SK-N-MC (cell line): Measurements from ENCODE around the gene APOA4.

Experiments
- DNase-seq: peaks from one replicate; pipeline ENCODE4 v3.0.0-alpha.2; 2011; ENCODE audit warnings: low read depth, low spot score
- H3K27ac ChIP-seq: fragments of 200-600 bp; sonication (generic); 2 replicates; pipeline ENCODE4 v1.5.1; 2016; ENCODE audit warnings: mixed run types
- H3K36me3 ChIP-seq: fragments of 200-600 bp; sonication (generic); 2 replicates; pipeline ENCODE4 v1.6.1; 2017; ENCODE audit warnings: antibody characterized with exemption, low read length, mixed read lengths; ENCODE audit not compliant: insufficient read depth
- H3K4me3 ChIP-seq: fragments of 200-600 bp; sonication (generic); 2 replicates; pipeline ENCODE4 v1.5.1; 2016
- H3K9ac ChIP-seq: fragments of 200-600 bp; sonication (generic); 2 replicates; pipeline ENCODE4 v1.8.0; 2017; ENCODE audit warnings: mixed run types, mixed read lengths; ENCODE audit not compliant: insufficient read length
- H3K9me3 ChIP-seq: fragments of 200-600 bp; sonication (generic); 2 replicates; pipeline ENCODE4 v1.6.1; 2017; ENCODE audit warnings: low read depth, mild to moderate bottlenecking, antibody characterized with exemption, low read length, moderate library complexity, mixed read lengths
- EZH2 ChIP-seq: fragments of 200-600 bp; sonication (generic); IDR thresholded peaks from one replicate; pipeline ENCODE4 v1.6.1; 2017; ENCODE audit warnings: antibody characterized with exemption
- FOXP2 ChIP-seq: optimal IDR thresholded peaks from 2 replicates; pipeline ENCODE3; 2011; ENCODE audit warnings: mild to moderate bottlenecking, moderate library complexity; ENCODE audit not compliant: insufficient read depth; ENCODE audit errors: extremely low read length, control extremely low read depth
- POLR2AphosphoS5 ChIP-seq: IDR thresholded peaks from 2 replicates; pipeline ENCODE4 v1.6.1; 2012; ENCODE audit warnings: mild to moderate bottlenecking, low read depth, low read length, borderline replicate concordance

The APOA4 gene

GRCh38 chr11:116821050-116821918 is 1.8 kb downstream of the APOA4 start:
- H3K36me3 ChIP-seq: no peaks in the 10 kb centered on the region
- TF ChIP-seq POLR2AphosphoS5: no peak
- no peak for TF ChIP-seq EZH2
- no peak for TF ChIP-seq FOXP2
- H3K27ac ChIP-seq: no peak overlapping the region
- no peak overlapping the region for H3K4me3 ChIP-seq
- H3K9me3 ChIP-seq: no peaks in the 10 kb centered on the region
- no peak overlapping the region for H3K9ac ChIP-seq
- no peak for DNase-seq

DNA sequence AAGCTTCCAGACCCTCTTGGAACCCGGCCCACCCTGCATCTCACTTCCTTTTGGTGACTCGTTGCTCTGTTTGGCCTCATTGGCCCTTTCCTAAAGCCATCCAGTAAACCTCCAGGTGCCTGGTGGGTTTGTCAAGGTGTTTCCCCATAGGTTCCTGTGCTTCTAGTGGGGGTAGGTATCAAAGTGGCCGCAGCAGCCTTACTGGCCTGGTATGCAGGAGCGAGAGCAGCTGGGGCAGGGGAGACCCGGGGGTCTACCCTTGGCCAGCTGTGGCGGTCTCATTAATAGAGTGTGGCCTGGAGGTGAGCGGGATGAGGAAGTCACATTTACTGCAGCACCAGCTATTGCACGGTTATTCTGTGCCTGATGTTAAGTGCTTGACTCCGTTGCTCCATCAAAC is 4.1 kb downstream of the APOA4 start:
- H3K27ac ChIP-seq: no peak overlapping the region

GRCh38 chr11:116814502-116814901 is 8.6 kb downstream of the APOA4 start:
- no peak overlapping the region for H3K27ac ChIP-seq

More for the DNA sequence above, 4.1 kb downstream of the APOA4 start:
- no peak overlapping the region for H3K9ac ChIP-seq
- no peak overlapping the region for H3K4me3 ChIP-seq
- no peaks in the 10 kb centered on the region for H3K9me3 ChIP-seq
- H3K36me3 ChIP-seq: no peaks in the 10 kb centered on the region
- no peak for DNase-seq
- TF ChIP-seq EZH2: no peak
- no peak for TF ChIP-seq FOXP2
- TF ChIP-seq POLR2AphosphoS5: no peak

DNA sequence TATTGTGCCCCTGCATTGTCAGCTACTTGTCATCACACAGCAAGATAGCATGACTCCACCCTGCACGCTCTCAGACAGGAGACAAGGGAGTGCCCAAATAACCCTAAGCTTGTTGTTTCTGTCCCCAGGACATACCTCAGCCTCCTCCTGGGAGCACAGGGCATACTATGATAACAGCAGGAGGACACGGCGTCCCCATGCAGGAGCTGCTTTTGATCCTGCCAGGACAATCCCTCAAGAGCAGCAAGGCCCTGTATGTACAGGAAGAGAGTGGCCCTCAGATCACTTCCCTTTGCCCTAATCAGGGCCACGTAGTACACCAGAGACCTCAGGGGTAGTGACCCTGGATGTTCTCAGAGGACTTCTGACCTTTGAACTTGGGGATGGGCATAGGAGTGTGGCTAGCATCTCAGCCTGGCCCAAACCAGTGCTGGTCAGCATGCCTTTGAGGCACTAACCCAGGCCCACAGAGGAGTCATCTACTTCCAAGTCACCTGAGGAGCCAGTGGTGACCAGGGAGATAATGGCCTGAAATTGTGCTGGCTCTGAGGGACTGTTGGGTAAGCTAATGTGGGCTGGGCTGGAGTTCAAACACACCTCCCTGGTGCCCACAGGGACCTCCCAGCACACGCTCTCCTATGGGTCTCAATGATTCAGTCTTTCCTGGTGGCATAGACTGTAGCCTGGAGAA is 9.2 kb downstream of the APOA4 start:
- H3K4me3 ChIP-seq: no peak overlapping the region
- H3K27ac ChIP-seq: no peak overlapping the region
- no peak overlapping the region for H3K9ac ChIP-seq
- H3K9me3 ChIP-seq: no peaks in the 10 kb centered on the region
- H3K36me3 ChIP-seq: no peaks in the 10 kb centered on the region
- TF ChIP-seq POLR2AphosphoS5 (no peak), EZH2 (no peak), FOXP2 (no peak)
- DNase-seq: no peak

More at GRCh38 chr11:116814502-116814901, 8.6 kb downstream of the APOA4 start:
- Histone ChIP-seq H3K9me3 (no peaks in the 10 kb centered on the region), H3K9ac (no peak overlapping the region), H3K4me3 (no peak overlapping the region), H3K36me3 (no peaks in the 10 kb centered on the region)
- TF ChIP-seq POLR2AphosphoS5 (no peak), FOXP2 (no peak), EZH2 (no peak)
- DNase-seq: no peak

DNA sequence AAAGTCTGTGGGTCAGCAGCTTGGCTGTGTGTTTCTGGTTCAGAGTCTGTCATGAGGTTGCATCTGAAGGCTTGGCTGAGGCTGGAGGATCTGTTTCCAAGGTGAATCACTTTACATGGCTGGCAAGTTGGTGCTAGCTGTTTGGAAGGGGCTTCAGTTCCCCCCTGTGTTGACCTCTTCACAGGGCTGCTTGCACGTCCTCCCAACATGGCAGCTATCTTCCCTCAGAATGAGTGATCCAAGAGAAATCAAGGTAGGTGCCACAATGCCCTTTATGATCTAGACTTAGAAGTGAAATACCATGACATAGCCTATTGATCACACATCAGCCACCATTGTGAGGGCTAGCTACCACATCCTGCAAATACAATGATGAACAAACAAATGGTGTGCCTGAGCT is 9.9 kb downstream of the APOA4 start:
- no peak for DNase-seq
- Histone ChIP-seq H3K9ac (no peak overlapping the region), H3K9me3 (no peaks in the 10 kb centered on the region), H3K4me3 (no peak overlapping the region), H3K36me3 (no peaks in the 10 kb centered on the region), H3K27ac (no peak overlapping the region)
- no peak for TF ChIP-seq FOXP2
- no peak for TF ChIP-seq POLR2AphosphoS5
- TF ChIP-seq EZH2: no peak

DNA sequence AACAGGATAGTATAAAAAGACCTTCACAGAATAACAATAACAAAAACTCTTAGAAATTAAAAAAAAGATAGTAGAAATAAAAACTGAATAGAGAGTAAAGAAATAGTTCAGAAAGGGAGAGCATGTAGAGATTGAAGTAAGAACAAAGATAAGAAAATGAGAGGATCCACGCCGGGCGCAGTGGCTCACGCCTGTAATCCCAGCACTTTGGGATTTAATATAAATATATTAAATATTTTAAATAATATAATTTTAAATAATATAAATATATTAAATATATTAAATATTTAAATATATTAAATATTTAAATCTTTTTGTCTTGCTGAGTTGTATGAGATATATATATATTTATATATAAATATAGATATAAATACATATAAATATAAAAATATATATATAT is 11.0 kb downstream of the APOA4 start:
- Histone ChIP-seq H3K27ac (no peak overlapping the region), H3K9ac (no peak overlapping the region), H3K4me3 (no peak overlapping the region), H3K9me3 (no peaks in the 10 kb centered on the region), H3K36me3 (no peaks in the 10 kb centered on the region)
- TF ChIP-seq EZH2: no peak
- no peak for TF ChIP-seq POLR2AphosphoS5
- no peak for TF ChIP-seq FOXP2
- no peak for DNase-seq

DNA sequence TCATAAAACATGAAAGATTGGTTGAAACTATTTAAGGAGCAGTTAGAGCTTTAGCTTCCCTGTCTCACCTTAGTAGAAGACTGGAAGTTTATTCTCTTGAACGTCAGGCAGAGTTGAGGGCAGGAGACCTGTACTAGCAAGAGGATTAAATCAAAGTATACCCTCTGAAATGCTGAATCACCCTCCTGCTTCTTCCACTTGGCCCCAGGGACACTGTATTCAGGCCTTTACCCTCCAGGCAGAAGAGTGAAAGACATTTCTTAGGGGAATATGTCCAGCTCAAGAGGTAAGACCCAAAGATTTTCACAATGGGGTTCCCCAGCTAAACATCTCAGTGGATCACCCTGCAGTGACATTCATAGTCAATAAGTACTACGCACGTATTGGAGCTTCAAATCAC is 11.9 kb downstream of the APOA4 start:
- DNase-seq: no peak
- Histone ChIP-seq H3K9ac (no peak overlapping the region), H3K36me3 (no peaks in the 10 kb centered on the region), H3K4me3 (no peak overlapping the region), H3K9me3 (no peaks in the 10 kb centered on the region), H3K27ac (no peak overlapping the region)
- TF ChIP-seq EZH2 (no peak), POLR2AphosphoS5 (no peak), FOXP2 (no peak)
